Body of pancreas (tissue), 4 donors: Measurements from ENCODE around the gene TFDP1.

Source experiments
- POLR2A ChIP-seq, 3 donors: fragments of 450-650 bp; IDR thresholded peaks; one replicate each; pipeline ENCODE4 v1.6.1; 2016; ENCODE audit warnings: antibody characterized with exemption in 3 of 3, mild to moderate bottlenecking in 2 of 3
- TF ChIP-seq, protein P1 (sequence below), 7 experiments: fragments of 450-650 bp in 4 of 7; fragments of 200-600 bp in 3 of 7; sonication (generic) in 3 of 7; IDR thresholded peaks; one replicate each; pipeline ENCODE4 v1.5.1; 2016 to 2019; ENCODE audit warnings: antibody characterized with exemption in 7 of 7

DNA sequence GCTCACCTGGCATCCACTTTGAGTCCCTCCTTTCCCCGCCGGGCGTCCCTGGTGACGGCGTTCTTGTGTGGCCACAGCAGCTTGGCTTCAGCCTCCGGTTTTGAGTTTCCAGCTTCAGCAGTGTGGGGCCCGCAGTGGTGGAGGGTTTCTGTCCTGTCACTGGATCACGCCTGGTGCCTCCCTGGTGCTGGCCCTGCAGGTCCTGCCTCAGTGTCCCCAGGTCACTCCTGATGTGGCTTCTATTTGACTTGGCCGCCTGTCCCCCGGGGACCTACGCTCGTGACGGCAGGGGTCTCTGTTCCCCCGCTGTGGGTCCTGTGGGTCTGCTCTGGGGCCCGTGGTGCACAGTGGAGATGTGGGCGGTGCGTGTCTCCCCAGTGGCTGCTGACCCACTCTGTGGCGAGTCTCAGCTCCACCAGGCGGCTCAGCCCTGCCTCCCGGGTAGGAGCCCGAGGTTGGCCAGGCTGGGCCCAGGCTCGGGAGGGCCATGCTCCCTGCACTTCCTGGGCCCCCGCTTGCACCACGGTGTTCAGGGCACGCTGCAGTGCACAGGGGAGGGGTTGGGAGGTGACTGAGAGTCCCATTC is 71.5 kb downstream of the TFDP1 start:
- TF ChIP-seq, protein P1, sequence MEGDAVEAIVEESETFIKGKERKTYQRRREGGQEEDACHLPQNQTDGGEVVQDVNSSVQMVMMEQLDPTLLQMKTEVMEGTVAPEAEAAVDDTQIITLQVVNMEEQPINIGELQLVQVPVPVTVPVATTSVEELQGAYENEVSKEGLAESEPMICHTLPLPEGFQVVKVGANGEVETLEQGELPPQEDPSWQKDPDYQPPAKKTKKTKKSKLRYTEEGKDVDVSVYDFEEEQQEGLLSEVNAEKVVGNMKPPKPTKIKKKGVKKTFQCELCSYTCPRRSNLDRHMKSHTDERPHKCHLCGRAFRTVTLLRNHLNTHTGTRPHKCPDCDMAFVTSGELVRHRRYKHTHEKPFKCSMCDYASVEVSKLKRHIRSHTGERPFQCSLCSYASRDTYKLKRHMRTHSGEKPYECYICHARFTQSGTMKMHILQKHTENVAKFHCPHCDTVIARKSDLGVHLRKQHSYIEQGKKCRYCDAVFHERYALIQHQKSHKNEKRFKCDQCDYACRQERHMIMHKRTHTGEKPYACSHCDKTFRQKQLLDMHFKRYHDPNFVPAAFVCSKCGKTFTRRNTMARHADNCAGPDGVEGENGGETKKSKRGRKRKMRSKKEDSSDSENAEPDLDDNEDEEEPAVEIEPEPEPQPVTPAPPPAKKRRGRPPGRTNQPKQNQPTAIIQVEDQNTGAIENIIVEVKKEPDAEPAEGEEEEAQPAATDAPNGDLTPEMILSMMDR (IDR thresholded peaks at IDR 0.05): no peak
- TF ChIP-seq POLR2A (IDR thresholded peaks at IDR 0.05): no peak
